Effector memory CD4-positive, alpha-beta T cell (primary cell): ENCODE data around the gene DENND1A.

Experiments used
- DNase-seq, 3 donors: peaks; one replicate each; pipeline ENCODE4 v3.0.0-alpha.2; 2020
- H3K27ac ChIP-seq: 2 replicates; pipeline ENCODE4 v1.7.0; 2013; ENCODE audit warnings: mild to moderate bottlenecking, low read length, moderate library complexity; ENCODE audit not compliant: insufficient read depth, poor library complexity, severe bottlenecking
- H3K27me3 ChIP-seq: replicated peaks from 2 replicates; pipeline ENCODE4 v1.7.0; 2013; ENCODE audit warnings: mild to moderate bottlenecking, low read length; ENCODE audit not compliant: insufficient read depth, control insufficient read depth, poor library complexity, severe bottlenecking
- H3K36me3 ChIP-seq: 2 replicates; pipeline ENCODE4 v1.7.0; 2013; ENCODE audit warnings: mild to moderate bottlenecking, low read length, moderate library complexity; ENCODE audit not compliant: control insufficient read depth, insufficient read depth
- H3K4me1 ChIP-seq: 2 replicates; pipeline ENCODE4 v1.7.0; 2013; ENCODE audit warnings: low read length, mild to moderate bottlenecking; ENCODE audit not compliant: control insufficient read depth, insufficient read depth, poor library complexity, severe bottlenecking
- H3K4me3 ChIP-seq: 2 replicates; pipeline ENCODE4 v1.7.0; 2013; ENCODE audit warnings: low read length, low read depth, mild to moderate bottlenecking; ENCODE audit not compliant: insufficient read depth, poor library complexity, severe bottlenecking
- H3K9me3 ChIP-seq: 2 replicates; pipeline ENCODE4 v1.7.0; 2013; ENCODE audit warnings: mild to moderate bottlenecking, low read length, moderate library complexity; ENCODE audit not compliant: control insufficient read depth

DENND1A gene

GRCh38 chr9:123551734-123552133 is 378.2 kb downstream of the DENND1A start:
- no peak for DNase-seq
- no peaks in the 10 kb centered on the region for H3K9me3 ChIP-seq
- no peak overlapping the region for H3K27ac ChIP-seq
- H3K4me1 ChIP-seq = no peaks in the 10 kb centered on the region
- H3K36me3 ChIP-seq = no peaks in the 10 kb centered on the region
- no peaks in the 10 kb centered on the region for H3K27me3 ChIP-seq
- no peak overlapping the region for H3K4me3 ChIP-seq

- DNase-seq = no peak
- H3K27ac ChIP-seq = no peak overlapping the region
- no peaks in the 10 kb centered on the region for H3K27me3 ChIP-seq
- no peaks in the 10 kb centered on the region for H3K36me3 ChIP-seq
- no peaks in the 10 kb centered on the region for H3K9me3 ChIP-seq
- no peak overlapping the region for H3K4me3 ChIP-seq
- no peaks in the 10 kb centered on the region for H3K4me1 ChIP-seq
These were observed 379.1 kb downstream of the DENND1A start for GRCh38 chr9:123550797-123551196.

GRCh38 chr9:123550012-123550411 is 379.9 kb downstream of the DENND1A start:
- no peaks in the 10 kb centered on the region for H3K36me3 ChIP-seq
- no peak overlapping the region for H3K4me3 ChIP-seq
- no peak overlapping the region for H3K27ac ChIP-seq
- no peaks in the 10 kb centered on the region for H3K9me3 ChIP-seq
- H3K4me1 ChIP-seq = no peaks in the 10 kb centered on the region
- no peaks in the 10 kb centered on the region for H3K27me3 ChIP-seq
- no peak for DNase-seq

- Histone ChIP-seq H3K4me1 (no peaks in the 10 kb centered on the region), H3K27ac (no peak overlapping the region), H3K9me3 (no peaks in the 10 kb centered on the region), H3K36me3 (no peaks in the 10 kb centered on the region), H3K4me3 (no peak overlapping the region), H3K27me3 (no peaks in the 10 kb centered on the region)
- DNase-seq = no peak
These were observed 381.0 kb downstream of the DENND1A start for GRCh38 chr9:123548741-123549545.

GRCh38 chr9:123544007-123544827 is 385.7 kb downstream of the DENND1A start:
- Histone ChIP-seq H3K4me1 (no peaks in the 10 kb centered on the region), H3K4me3 (no peak overlapping the region), H3K27me3 (no peaks in the 10 kb centered on the region), H3K27ac (no peak overlapping the region), H3K36me3 (no peaks in the 10 kb centered on the region), H3K9me3 (no peaks in the 10 kb centered on the region)
- no peak for DNase-seq

GRCh38 chr9:123543492-123543891 is 386.4 kb downstream of the DENND1A start:
- H3K27me3 ChIP-seq = no peaks in the 10 kb centered on the region
- H3K4me1 ChIP-seq = no peaks in the 10 kb centered on the region
- no peak for DNase-seq
- H3K9me3 ChIP-seq = no peaks in the 10 kb centered on the region
- H3K27ac ChIP-seq = no peak overlapping the region
- no peaks in the 10 kb centered on the region for H3K36me3 ChIP-seq
- H3K4me3 ChIP-seq = no peak overlapping the region

- Histone ChIP-seq H3K36me3 (no peaks in the 10 kb centered on the region), H3K9me3 (no peaks in the 10 kb centered on the region), H3K4me1 (no peaks in the 10 kb centered on the region), H3K27ac (no peak overlapping the region), H3K4me3 (no peak overlapping the region), H3K27me3 (no peaks in the 10 kb centered on the region)
- DNase-seq = no peak
These were observed 387.3 kb downstream of the DENND1A start for GRCh38 chr9:123542435-123543225.

- Histone ChIP-seq H3K4me3 (no peak overlapping the region), H3K27ac (no peak overlapping the region), H3K9me3 (no peaks in the 10 kb centered on the region), H3K4me1 (no peaks in the 10 kb centered on the region), H3K36me3 (no peaks in the 10 kb centered on the region), H3K27me3 (no peaks in the 10 kb centered on the region)
- no peak for DNase-seq
These were observed 388.5 kb downstream of the DENND1A start for GRCh38 chr9:123541411-123541810.

GRCh38 chr9:123540457-123540856 is 389.5 kb downstream of the DENND1A start:
- H3K27me3 ChIP-seq = no peaks in the 10 kb centered on the region
- DNase-seq = no peak
- no peak overlapping the region for H3K27ac ChIP-seq
- H3K4me1 ChIP-seq = no peaks in the 10 kb centered on the region
- no peaks in the 10 kb centered on the region for H3K36me3 ChIP-seq
- H3K9me3 ChIP-seq = no peaks in the 10 kb centered on the region
- no peak overlapping the region for H3K4me3 ChIP-seq
